RWPE2 (cell line): Measurements from ENCODE around the gene SVEP1.

Experiments used
- ATAC-seq: fragments of 200-7000 bp; cut with Tn5 transposase; 3 replicates; pipeline ENCODE4 v1.9.1; 2021; ENCODE audit warnings: low read depth
- DNase-seq: peaks from one replicate; pipeline ENCODE4 v3.0.0-alpha.2; 2020; ENCODE audit warnings: low spot score
- H3K27ac ChIP-seq: fragments of 450-650 bp; 2 replicates; pipeline ENCODE4 v1.5.1; 2017; ENCODE audit warnings: mild to moderate bottlenecking; ENCODE audit not compliant: poor library complexity, severe bottlenecking
- H3K27me3 ChIP-seq: fragments of 250-450 bp; sonication (Bioruptor Pico); 2 replicates; pipeline ENCODE4 v1.5.1; 2021; ENCODE audit warnings: mild to moderate bottlenecking, moderate library complexity; ENCODE audit not compliant: insufficient read depth, poor library complexity, severe bottlenecking
- H3K36me3 ChIP-seq: fragments of 250-450 bp; sonication (Bioruptor Pico); 2 replicates; pipeline ENCODE4 v1.5.1; 2020; ENCODE audit warnings: low read depth, mild to moderate bottlenecking, moderate library complexity
- H3K4me1 ChIP-seq: fragments of 250-450 bp; sonication (Bioruptor Pico); 2 replicates; pipeline ENCODE4 v1.5.1; 2021; ENCODE audit warnings: mild to moderate bottlenecking, moderate library complexity; ENCODE audit not compliant: insufficient read depth, poor library complexity, severe bottlenecking
- H3K4me3 ChIP-seq: fragments of 250-450 bp; sonication (Bioruptor Pico); 2 replicates; pipeline ENCODE4 v1.5.1; 2021; ENCODE audit warnings: mild to moderate bottlenecking, moderate library complexity; ENCODE audit not compliant: severe bottlenecking
- H3K9me3 ChIP-seq: fragments of 250-450 bp; sonication (Bioruptor Pico); 2 replicates; pipeline ENCODE4 v1.5.1; 2021; ENCODE audit warnings: mild to moderate bottlenecking, moderate library complexity; ENCODE audit not compliant: severe bottlenecking
- CTCF ChIP-seq: fragments of 450-650 bp; IDR thresholded peaks from one replicate; pipeline ENCODE4 v1.5.1; 2017; ENCODE audit warnings: mild to moderate bottlenecking, moderate library complexity; ENCODE audit not compliant: poor library complexity, severe bottlenecking

Gene SVEP1

DNA sequence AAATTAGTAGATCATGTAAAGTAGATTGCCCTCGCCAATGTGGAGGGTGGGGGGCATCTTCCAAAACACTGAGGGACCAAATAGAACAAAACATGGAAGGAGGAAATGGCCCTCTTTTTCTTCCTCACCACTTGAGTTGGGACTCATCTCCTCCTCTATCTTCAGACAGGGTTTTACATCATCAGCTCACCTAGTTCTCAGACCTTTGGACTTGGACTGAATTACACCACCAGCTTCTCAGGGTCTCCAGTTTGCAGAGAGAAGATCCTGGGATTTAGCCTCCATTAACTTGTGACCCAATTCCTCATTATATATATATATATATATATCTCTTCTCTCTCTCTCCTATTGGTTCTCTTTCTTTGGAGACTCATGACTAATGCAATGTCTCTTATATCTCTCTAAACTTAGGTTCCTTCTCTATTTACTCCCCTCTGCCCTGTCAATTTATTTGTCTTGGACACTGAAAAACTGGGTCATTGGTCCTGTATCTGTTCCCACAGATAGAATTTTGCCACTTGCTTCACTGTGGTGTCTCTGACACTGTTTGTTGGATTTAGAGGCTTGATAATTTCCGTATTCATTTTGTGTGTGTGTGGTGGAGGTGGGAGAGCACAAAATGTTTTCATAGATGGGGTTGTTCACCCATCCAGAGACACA lies 187.6 kb downstream of the SVEP1 start:
- TF ChIP-seq CTCF = no peak
- no peaks in the 10 kb centered on the region for H3K36me3 ChIP-seq
- DNase-seq (no peak), ATAC-seq (no peak)
- no peaks in the 10 kb centered on the region for H3K27me3 ChIP-seq
- no peaks in the 10 kb centered on the region for H3K4me1 ChIP-seq
- H3K4me3 ChIP-seq = no peak overlapping the region
- H3K27ac ChIP-seq = no peak overlapping the region
- H3K9me3 ChIP-seq = no peaks in the 10 kb centered on the region

DNA sequence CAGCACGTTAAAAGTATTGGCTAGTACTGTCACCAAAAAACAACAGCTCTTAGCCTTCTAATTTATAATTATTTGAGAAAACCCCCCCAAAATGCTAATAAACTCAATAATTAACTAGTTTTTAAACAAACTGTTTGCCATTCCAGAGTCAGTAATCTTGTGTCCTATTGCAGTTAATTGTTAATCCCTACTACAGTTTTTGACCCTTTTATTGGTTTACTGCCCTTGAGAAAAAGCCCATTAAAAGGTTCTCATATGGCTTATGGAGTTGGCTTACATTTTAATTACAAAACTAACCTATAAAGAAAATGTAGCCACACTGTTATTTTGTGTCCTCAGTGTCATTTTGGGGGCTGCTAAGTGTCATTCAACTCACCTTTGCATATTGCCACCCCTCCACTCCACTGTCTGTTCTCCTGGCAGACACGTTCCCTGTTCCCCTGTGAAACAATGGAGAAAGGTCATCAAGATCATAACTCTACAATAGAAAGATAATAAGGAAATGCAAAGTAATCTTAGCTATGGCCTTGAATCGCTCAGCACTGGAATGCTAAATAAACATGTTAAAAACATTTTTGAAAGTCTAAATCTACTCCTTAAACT lies 190.3 kb downstream of the SVEP1 start:
- no peak for TF ChIP-seq CTCF
- H3K9me3 ChIP-seq = no peaks in the 10 kb centered on the region

GRCh38 chr9:110383491-110383890 lies 196.1 kb downstream of the SVEP1 start:
- no peak for DNase-seq
- Histone ChIP-seq H3K4me1 (no peaks in the 10 kb centered on the region), H3K27me3 (no peaks in the 10 kb centered on the region), H3K36me3 (no peaks in the 10 kb centered on the region), H3K4me3 (no peak overlapping the region), H3K9me3 (no peaks in the 10 kb centered on the region), H3K27ac (no peak overlapping the region)
- no peak for ATAC-seq
- TF ChIP-seq CTCF = no peak

More for the DNA sequence above, 190.3 kb downstream of the SVEP1 start:
- Histone ChIP-seq H3K4me3 (no peak overlapping the region), H3K27ac (no peak overlapping the region), H3K36me3 (no peaks in the 10 kb centered on the region), H3K27me3 (no peaks in the 10 kb centered on the region), H3K4me1 (no peaks in the 10 kb centered on the region)
- DNase-seq = no peak
- ATAC-seq = no peak

DNA sequence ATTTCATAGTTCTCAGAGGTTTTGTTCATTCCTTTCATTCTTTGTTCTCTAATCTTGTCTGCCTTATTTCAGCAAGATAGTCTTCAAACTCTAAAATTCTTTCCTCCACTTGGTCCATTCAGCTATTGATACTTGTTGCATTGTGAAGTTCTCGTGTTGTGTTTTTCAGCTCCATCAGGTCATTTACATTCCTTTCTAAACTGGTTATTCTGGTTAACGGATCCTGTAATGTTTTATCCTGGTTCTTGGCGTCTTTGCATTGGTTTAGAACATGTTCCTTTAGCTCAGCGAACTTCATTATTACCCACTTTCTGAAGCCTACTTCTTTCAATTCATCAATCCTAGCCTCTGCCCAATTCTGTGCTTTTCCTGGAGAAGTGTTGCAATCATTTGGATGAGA lies 196.8 kb downstream of the SVEP1 start:
- no peaks in the 10 kb centered on the region for H3K36me3 ChIP-seq
- no peak overlapping the region for H3K4me3 ChIP-seq
- H3K27me3 ChIP-seq = no peaks in the 10 kb centered on the region
- ATAC-seq (no peak), DNase-seq (no peak)
- no peaks in the 10 kb centered on the region for H3K4me1 ChIP-seq
- H3K27ac ChIP-seq = no peak overlapping the region
- no peak for TF ChIP-seq CTCF
- H3K9me3 ChIP-seq = no peaks in the 10 kb centered on the region

GRCh38 chr9:110371411-110372007 lies 208.0 kb downstream of the SVEP1 start:
- no peaks in the 10 kb centered on the region for H3K27me3 ChIP-seq
- H3K4me1 ChIP-seq = peaks cover 14% of the 10 kb centered on the region
- H3K36me3 ChIP-seq = no peaks in the 10 kb centered on the region
- no peak for TF ChIP-seq CTCF
- no peaks in the 10 kb centered on the region for H3K9me3 ChIP-seq
- no peak overlapping the region for H3K4me3 ChIP-seq
- H3K27ac ChIP-seq = peak overlapping the region; percentile 41
- no peak for ATAC-seq
- DNase-seq = no peak
